Measurements from ENCODE around the gene INTS7. TPM values are rescaled to one million over a fixed set of nuclear protein-coding genes. Genes with fewer than 3 reads are reported as not detected.
A peak's percentile ranks its signal among the peaks of the same experiment; 100 is the strongest.

INTS7 gene
- polyA plus RNA-seq, 3 donors = 6.1 to 10.7 (median 7.6) TPM

- Histone ChIP-seq H3K4me1 (ENCODE audit: control insufficient read depth in 1 of 2, insufficient read depth in 2 of 2, low read length in 2 of 2) (peaks cover 34 to 37% of the 10 kb centered on the region in 2 donors), H4K20me1 (ENCODE audit: insufficient read depth, low read length) (no peaks in the 10 kb centered on the region), H3K4me2 (replicated peaks; ENCODE audit: extremely low read depth, low read length, poor library complexity, severe bottlenecking) (peak overlapping the region; percentile 33), H3K79me2 (ENCODE audit: insufficient read depth, low read length) (no peaks in the 10 kb centered on the region), H3K27me3 (ENCODE audit: control insufficient read depth in 2 of 2, insufficient read depth in 2 of 2, low read length in 2 of 2) (no peaks in the 10 kb centered on the region), H2AFZ (ENCODE audit: insufficient read depth, low read depth, low read length, poor library complexity, severe bottlenecking) (no peak overlapping the region), H3K9me3 (replicated peaks in 1 of 2; ENCODE audit: control insufficient read depth in 1 of 2, insufficient read depth in 1 of 2, low read length in 2 of 2) (no peaks in the 10 kb centered on the region), H3K4me3 (replicated peaks in 1 of 3; ENCODE audit: low read depth in 2 of 3, low read length in 3 of 3) (peak overlapping the region in 1 of 3 experiments; percentile 9), H3K36me3 (replicated peaks in 1 of 2; ENCODE audit: control insufficient read depth in 1 of 2, insufficient read depth in 2 of 2, low read length in 2 of 2) (no peaks in the 10 kb centered on the region), H3K27ac (ENCODE audit: low read depth in 1 of 2, low read length in 2 of 2) (peak overlapping the region; percentile 48 to 49), H3K9ac (ENCODE audit: insufficient read depth, low read length, poor library complexity, severe bottlenecking) (no peak overlapping the region)
- peaks cover 0 to 4% (median 1%) of the 10 kb centered on the region in 3 donors for H3K27me3 Mint-ChIP-seq (ENCODE audit: low read depth in 3 of 3)
- 100% methylated on average over 1 of the region's 2 CpGs for WGBS (ENCODE audit: insufficient coverage)
- H3K27ac Mint-ChIP-seq = peak overlapping the region; percentile 54 to 88 (median 84)
- peaks cover 39% of the 10 kb centered on the region for H3K4me1 Mint-ChIP-seq
- peak in 2 of 3 donors; percentile 6 to 25 for DNase-seq
- intact Hi-C loops (cut with micrococcal nuclease) = no loop called here
- no peak for TF ChIP-seq CTCF (IDR thresholded peaks at IDR 0.05)
- peaks cover 0 to 4% (median 0%) of the 10 kb centered on the region in 7 donors for H3K9me3 Mint-ChIP-seq
- no peak overlapping the region for H3K4me3 Mint-ChIP-seq
- H3K36me3 Mint-ChIP-seq = no peaks in the 10 kb centered on the region
These were observed 126.4 kb downstream of the INTS7 start for GRCh38 chr1:211908951-211909350.

GRCh38 chr1:211908453-211908852 is 126.9 kb downstream of the INTS7 start:
- Histone ChIP-seq H3K4me1 (ENCODE audit: control insufficient read depth in 1 of 2, insufficient read depth in 2 of 2, low read length in 2 of 2) (peaks cover 34 to 37% of the 10 kb centered on the region in 2 donors), H4K20me1 (ENCODE audit: insufficient read depth, low read length) (no peaks in the 10 kb centered on the region), H2AFZ (ENCODE audit: insufficient read depth, low read depth, low read length, poor library complexity, severe bottlenecking) (no peak overlapping the region), H3K27ac (ENCODE audit: low read depth in 1 of 2, low read length in 2 of 2) (peak overlapping the region in 1 of 2 donors; percentile 49), H3K4me2 (replicated peaks; ENCODE audit: extremely low read depth, low read length, poor library complexity, severe bottlenecking) (peak overlapping the region; percentile 33), H3K79me2 (ENCODE audit: insufficient read depth, low read length) (no peaks in the 10 kb centered on the region), H3K9ac (ENCODE audit: insufficient read depth, low read length, poor library complexity, severe bottlenecking) (no peak overlapping the region), H3K4me3 (replicated peaks in 1 of 3; ENCODE audit: low read depth in 2 of 3, low read length in 3 of 3) (no peak overlapping the region), H3K9me3 (replicated peaks in 1 of 2; ENCODE audit: control insufficient read depth in 1 of 2, insufficient read depth in 1 of 2, low read length in 2 of 2) (no peaks in the 10 kb centered on the region), H3K27me3 (ENCODE audit: control insufficient read depth in 2 of 2, insufficient read depth in 2 of 2, low read length in 2 of 2) (no peaks in the 10 kb centered on the region), H3K36me3 (replicated peaks in 1 of 2; ENCODE audit: control insufficient read depth in 1 of 2, insufficient read depth in 2 of 2, low read length in 2 of 2) (no peaks in the 10 kb centered on the region)
- intact Hi-C loops (cut with micrococcal nuclease) = no loop called here
- no peak for TF ChIP-seq CTCF (IDR thresholded peaks at IDR 0.05)
- WGBS (ENCODE audit: insufficient coverage) = no CpG with 5 or more reads among the region's 2 CpGs
- Mint-ChIP-seq H3K4me1 (peaks cover 40% of the 10 kb centered on the region), H3K9me3 (peaks cover 0 to 4% (median 0%) of the 10 kb centered on the region in 7 donors), H3K36me3 (no peaks in the 10 kb centered on the region), H3K27me3 (ENCODE audit: low read depth in 3 of 3) (peaks cover 0 to 4% (median 0%) of the 10 kb centered on the region in 3 donors), H3K27ac (peak overlapping the region; percentile 54 to 88 (median 84)), H3K4me3 (peak overlapping the region in 1 of 2 donors; percentile 59)
- peak; percentile 61 to 75 (median 68) for DNase-seq

Measured in CD14-positive monocyte (primary cell).